Measurements from ENCODE around the gene KCNS1.

DNA sequence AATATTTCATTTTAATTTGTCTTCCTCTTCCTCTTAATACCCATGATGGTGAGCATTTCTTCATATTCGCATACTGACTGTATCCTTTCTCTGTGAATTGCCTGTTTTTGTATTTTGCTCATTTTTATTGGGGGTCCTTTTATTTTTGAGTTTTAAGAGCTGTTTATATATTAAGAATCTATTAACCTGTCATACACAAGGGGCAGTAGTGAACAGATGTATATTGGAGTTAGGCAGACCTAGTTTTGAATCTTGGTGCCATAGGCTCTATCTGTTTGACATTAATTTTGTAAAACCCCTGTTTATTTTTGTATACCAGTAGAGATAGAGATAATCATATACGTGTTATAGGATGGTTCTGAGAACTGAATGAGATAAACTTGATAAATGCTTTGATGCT lies 17.1 kb upstream of the KCNS1 start:
- TF ChIP-seq CTCF (IDR thresholded peaks at IDR 0.05) (no peak), POLR2A (IDR thresholded peaks at IDR 0.05) (no peak)
